Measurements from ENCODE around the gene CDHR4. TPM values are rescaled to one million over a fixed set of nuclear protein-coding genes. Genes with fewer than 3 reads are reported as not detected.
"Not testable (repeated sequence)": the region's sequence is repeated elsewhere in the genome, so short reads cannot be mapped to it uniquely, and the experiment has no call there.

CDHR4 gene
- total RNA-seq, 1 donor from 2014 or later = not detected

DNA sequence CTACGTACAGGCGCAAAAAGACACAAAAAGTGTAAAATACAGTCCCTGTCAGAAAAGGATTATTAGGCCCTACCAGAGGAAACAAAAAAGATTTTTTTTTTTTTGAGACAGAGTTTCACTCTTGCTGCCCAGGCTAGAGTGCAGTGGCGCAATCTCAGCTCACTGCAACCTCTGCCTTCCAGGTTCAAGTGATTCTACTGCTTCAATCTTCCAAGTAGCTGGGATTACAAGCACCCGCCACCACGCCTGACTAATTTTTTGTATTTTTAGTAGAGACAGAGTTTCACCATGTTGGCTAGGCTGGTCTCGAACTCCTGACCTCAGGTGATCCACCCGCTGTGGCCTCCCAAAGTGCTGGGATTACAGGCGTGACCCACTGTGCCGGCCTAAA lies 18.7 kb downstream of the CDHR4 start:
- DNase-seq (ENCODE audit: low spot score) = not testable (repeated sequence)

DNA sequence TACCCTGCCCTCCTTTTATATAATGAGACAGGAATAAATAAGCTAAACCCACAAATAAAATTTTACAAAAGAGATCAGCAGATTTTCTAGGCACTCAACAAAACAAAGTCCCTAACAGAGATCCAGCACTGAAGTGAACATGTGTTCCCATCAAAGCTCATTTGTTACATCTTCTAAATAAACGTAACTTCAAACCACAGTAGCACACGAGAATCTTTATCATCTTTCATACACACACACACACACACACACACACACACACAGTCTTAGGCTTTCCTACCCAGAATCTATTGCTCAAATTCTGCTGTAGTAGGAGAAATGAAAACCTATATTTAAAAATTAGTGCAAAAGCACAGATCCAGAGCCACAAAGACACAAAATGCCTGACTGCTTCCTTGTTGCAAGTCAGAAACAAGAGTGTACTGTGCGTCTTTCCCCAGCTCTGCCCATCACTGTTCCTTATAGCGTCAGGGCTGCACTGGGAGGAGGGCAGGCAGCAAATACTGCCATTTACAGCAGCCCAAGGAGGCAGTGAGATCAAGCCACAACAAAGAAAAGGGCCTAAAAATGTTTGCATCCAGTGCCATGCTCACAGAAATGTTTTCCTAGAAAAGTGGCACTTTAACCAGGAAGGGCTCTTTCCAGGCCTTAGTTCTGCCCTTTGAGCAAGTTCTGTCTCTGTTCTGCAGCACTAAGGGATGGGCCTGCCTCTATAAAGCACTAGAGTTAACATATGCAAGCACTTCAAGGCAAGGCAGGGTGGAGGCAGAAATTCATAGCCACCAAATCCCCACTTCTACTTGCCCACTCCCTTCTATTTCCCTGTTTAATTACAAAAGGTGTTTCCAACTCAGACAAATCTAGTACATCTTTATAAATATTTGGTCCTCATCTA lies 19.3 kb downstream of the CDHR4 start:
- DNase-seq (ENCODE audit: low spot score) = no peak

GRCh38 chr3:49779358-49780079 lies 20.2 kb downstream of the CDHR4 start:
- no peak for DNase-seq (ENCODE audit: low spot score)

- DNase-seq (ENCODE audit: low spot score) = not testable (repeated sequence)
These were observed 23.6 kb downstream of the CDHR4 start for GRCh38 chr3:49776101-49776500.

DNA sequence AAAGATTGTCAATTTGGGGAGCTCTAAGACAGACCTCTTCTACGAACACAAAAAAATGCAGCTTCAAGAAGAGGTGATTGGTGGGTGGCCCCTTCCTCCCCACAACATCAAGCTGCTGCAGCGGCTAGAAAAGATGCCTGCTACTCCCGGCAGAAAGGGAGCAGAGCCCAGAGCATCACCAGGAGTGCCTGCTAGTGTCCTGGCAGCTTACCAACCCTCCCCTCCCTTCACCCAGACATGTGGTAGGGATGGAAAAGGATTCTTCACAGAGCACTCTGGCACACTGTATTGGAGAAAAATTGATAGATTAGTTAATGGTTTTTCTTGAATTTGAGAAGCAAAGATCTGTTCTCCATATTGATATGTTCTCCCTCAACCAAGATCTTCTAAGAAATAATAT lies 24.1 kb downstream of the CDHR4 start:
- no peak for DNase-seq (ENCODE audit: low spot score)

- no peak for DNase-seq (ENCODE audit: low spot score)
These were observed 27.0 kb downstream of the CDHR4 start for GRCh38 chr3:49772703-49773102.

DNA sequence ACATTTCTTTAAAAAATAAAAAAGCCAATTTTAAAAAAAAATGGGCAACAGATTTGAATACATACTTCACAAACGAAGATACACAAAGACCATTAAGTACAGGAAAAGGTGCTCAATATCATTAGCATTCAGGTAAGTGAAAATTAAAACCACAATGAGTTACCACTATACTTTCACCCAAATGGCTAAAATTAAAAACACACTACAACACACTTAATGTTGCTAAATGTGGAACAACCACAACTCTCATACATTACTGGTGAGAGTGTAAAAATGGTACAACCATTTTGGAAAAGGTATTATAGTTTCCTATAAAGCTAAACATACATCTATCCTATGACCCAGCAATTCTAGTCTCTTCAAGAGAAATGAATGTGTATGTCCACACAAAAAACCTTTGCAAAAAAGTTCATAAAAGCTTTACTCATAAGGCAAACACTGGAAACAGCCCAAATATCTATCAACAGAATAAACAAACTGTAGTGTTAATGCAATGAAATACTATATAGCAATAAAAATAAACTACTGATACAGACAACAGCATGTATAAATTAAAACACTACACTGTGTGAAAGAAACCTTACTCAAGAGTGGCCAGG lies 28.2 kb downstream of the CDHR4 start:
- no peak for DNase-seq (ENCODE audit: low spot score)

DNA sequence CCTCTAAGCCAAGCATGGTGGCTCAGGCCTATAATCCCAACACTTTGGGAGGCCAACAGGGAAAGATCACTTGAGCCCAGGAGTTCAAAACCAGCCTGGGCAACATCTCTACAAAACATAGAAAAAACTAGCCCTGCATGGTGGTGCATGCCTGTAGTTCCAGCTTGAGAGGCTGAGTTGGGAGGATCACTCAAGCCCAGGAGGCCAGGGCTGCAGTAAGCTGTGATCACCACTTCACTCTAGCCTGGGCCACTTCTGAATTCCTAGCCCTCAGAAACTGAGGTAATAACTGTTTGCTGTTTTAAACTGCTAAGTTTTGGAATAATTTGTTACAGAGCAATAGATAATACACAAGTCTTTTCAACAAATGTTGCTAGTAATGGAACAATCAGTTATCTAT lies 29.7 kb downstream of the CDHR4 start:
- DNase-seq (ENCODE audit: low spot score) = no peak

DNA sequence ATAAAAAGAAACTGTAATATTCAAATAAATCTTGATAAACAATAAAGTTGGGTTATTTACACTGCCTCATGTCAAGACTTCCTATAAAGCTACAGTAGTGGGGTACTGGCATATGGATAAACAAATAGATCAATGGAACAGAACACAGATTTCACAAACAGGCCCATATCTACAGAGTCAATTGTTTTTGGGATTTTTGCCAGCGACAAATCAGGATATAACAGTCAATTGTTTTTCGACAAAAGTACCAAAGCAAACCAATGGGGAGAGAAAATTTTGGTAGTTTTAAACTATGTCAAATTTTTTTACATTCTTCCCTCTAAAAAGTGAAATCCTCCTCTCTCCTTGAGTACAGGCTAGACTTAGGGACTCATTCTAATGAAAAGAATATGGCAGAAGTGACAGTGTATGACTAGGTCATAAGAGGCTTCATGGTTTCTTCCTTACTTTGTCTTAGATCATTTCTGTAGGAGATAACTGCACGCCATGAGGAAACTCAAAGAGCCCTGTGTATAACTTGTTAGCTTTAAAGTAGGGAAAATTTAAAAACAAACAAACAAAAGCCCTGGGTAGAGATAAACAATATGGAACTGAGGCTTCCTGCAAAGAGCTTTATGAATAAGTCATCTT lies 30.3 kb downstream of the CDHR4 start:
- no peak for DNase-seq (ENCODE audit: low spot score)

DNA sequence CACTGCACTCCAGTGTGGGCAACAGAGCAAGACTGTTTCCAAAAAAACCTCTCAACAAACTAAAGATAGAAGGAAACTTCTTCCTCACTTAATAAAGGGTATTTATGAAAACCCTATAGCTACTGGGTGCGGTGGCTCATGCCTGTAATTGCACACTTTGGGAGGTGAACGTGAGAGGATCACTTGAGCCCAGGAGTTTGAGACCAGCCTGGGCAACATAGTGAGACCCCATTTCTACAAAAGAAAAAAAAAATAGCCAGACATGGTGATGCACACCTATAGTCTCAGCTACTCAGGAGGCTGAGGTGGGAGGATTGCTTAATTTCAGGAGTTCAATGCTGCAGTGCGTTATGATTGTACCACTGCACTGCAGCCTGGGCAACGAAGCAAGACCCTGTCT lies 35.7 kb downstream of the CDHR4 start:
- no peak for DNase-seq (ENCODE audit: low spot score)

DNA sequence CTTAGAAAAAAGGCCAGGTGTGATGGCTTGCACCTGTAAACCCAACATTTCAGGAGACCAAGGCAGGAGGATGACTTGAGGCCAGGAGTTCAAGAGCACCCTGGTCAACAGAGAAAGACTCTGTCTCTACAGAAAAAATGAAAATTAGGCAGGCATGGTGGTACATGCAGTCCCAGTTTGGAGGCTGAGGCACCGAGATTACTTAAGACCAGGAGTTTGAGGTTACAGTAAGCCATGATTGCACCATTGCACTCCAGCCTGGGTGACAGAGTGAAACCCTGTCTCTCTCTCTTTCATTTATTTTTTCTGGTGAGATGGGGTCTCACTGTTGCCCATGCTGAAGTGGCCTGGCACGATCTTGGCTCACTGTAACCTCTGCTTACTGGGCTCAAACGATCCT lies 38.0 kb downstream of the CDHR4 start:
- no peak for DNase-seq (ENCODE audit: low spot score)

GRCh38 chr3:49759226-49759625 lies 40.4 kb downstream of the CDHR4 start:
- DNase-seq (ENCODE audit: low spot score) = no peak

DNA sequence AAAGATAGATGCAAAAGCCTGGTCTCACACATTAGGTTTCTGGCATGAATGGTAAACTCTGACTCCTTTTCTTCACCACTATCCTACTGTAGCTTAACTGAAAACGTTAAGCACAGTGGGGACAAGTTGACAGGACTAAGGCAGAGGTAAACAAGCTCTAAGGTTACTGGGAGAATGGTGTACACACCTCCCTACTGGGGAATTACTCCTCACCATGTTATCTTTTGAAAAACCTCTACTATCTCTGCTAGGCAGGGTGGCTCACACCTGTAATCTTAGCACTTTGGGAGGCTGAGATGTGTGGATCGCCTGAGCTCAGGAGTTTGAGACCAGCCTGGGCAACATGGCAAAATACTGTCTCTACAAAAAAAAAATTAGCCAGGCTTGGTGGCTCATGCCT lies 42.5 kb downstream of the CDHR4 start:
- no peak for DNase-seq (ENCODE audit: low spot score)

DNA sequence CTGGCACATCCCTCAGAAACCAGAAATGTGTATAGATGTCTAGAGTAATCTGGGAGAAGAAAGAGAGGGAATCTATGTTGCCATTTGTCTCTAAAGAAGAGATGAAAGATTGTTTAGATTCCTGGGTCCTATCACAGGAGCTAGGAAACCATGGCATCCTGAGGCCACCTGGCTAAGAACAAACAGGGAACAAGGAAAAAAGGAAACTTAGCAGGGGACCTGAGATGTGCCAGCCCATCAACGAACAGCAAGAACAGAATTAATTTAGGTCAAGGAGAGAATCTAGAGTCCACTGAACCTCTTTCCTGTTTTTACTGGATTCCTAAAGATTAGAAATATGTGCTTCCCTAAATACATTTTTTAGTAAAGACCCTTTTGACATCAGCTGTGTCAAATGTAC lies 43.6 kb downstream of the CDHR4 start:
- DNase-seq (ENCODE audit: low spot score) = no peak

- no peak for DNase-seq (ENCODE audit: low spot score)
These were observed 45.1 kb downstream of the CDHR4 start for GRCh38 chr3:49754536-49754935.

GRCh38 chr3:49751501-49751900 lies 48.2 kb downstream of the CDHR4 start:
- no peak for DNase-seq (ENCODE audit: low spot score)

DNA sequence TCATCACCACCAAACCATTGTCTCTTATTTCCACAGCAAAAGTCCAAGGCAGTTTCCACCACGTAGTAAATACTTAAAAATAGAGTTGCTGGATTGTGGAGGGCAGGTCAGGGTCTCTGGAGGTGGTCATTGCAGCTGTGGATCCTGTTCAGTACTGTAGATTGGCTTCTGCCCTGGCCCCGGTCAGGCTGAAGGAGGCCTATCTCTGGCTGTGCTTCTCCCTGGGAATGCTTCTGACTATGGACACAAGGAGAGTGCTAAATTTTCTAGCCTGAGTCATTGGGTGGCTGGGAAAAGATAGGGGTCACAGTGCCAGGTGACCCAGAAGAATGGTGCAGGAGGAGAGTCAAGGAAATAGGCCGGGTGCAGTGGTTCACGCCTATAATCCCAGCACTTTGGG lies 49.6 kb downstream of the CDHR4 start:
- DNase-seq (ENCODE audit: low spot score) = no peak

GRCh38 chr3:49748874-49749273 lies 50.8 kb downstream of the CDHR4 start:
- not testable (repeated sequence) for DNase-seq (ENCODE audit: low spot score)

DNA sequence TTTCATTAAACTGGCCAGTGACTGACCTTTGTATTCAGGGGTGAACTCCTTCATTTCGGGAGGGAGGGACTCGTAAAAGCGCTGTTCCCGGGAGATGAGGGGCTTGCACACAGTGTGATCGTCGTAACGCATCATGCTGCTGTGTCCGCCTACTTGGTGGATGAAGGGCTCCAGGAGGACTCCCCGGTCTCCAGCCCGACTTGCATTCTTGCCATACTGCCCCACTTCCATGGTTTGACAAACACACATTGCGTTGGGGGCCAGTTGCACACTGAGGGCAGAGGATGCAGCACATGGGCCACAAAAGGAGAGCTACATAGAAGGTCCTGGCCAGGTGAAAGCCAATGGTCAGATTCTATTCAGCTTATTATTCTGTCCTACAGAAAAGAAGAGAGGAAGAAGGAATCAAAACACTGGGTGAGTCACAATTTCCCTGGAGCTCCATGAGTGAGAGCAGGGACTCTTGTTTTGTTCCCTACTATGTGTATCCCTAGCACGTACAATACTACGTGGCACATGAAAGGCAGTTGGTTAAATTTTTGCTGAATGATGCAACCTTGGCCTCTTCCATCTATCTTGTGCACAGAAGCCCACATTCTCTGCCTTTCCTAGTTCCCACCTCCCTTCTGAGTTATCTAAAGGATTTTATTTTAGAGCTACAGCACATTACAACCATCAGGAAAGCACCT lies 51.7 kb downstream of the CDHR4 start:
- no peak for DNase-seq (ENCODE audit: low spot score)

DNA sequence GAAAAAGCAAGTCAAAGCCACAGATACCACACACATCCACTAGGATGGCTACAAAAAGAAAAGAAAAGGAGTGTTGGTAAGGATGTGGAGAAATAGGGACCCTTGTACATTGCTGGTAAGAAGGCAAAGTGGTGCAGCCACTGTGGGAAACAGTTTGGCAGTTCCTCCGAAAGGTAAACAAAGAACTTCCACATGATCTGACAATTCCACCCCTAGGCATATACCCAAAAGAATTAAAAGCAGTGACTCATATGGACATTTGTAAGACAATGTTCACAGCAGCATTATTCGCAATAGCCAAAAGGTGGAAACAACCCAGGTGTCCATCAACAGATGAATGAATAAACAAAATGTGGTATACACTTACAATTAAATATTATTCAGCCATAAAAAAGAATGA lies 53.7 kb downstream of the CDHR4 start:
- DNase-seq (ENCODE audit: low spot score) = no peak

All from umbilical cord (tissue), 2 donors.